ENCODE data around the gene ZNF292.

- TF ChIP-seq CTCF (IDR thresholded peaks at IDR 0.05; ENCODE audit: borderline replicate concordance, extremely low read depth, low read length, poor library complexity, severe bottlenecking) (no peak), EZH2 (IDR thresholded peaks at IDR 0.05; ENCODE audit: borderline replicate concordance, low read depth, low read length, severe bottlenecking) (no peak)
Measured at GRCh38 chr6:87150406-87150805, 5.0 kb upstream of the ZNF292 start.
